Measurements from ENCODE around the gene CALY. TPM values are rescaled to one million over a fixed set of nuclear protein-coding genes. Genes with fewer than 3 reads are reported as not detected.

Gene CALY
- total and polyA plus RNA-seq, 8 donors, result 0.75 to 17.8 (median 3.2) TPM

DNA sequence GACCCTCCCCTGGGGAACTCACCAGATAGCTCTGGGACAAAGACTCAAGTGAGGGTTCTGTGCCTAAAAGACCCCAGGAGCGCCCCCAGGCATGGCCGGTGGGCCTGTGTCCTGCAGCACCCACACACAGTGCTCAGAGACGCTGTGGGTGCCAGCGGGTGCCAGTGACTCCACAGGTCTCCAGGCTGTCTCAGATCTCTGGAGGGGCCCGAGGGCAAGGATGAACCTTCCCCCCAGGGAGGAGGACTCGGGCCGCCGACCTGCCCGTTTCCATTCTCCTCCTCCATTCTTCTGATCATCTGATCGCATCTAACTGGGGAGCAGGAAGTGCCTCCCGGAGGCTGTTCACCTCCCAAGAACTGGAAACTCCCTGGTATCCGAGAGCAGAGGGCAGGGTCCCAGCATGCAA is 61.0 kb downstream of the CALY start:
- 68 to 70% methylated on average over 11 to 12 of the region's 12 CpGs for WGBS, 2 donors
- H3K4me1 ChIP-seq, result peaks cover 13 to 20% (median 18%) of the 10 kb centered on the region in 3 donors
- no peaks in the 10 kb centered on the region for H3K27me3 ChIP-seq
- peak overlapping the region in 1 of 4 donors; percentile 39 for H3K4me3 ChIP-seq
- H3K27ac ChIP-seq, result no peak overlapping the region
- no peak for DNase-seq
- no peak for TF ChIP-seq CTCF (IDR thresholded peaks at IDR 0.05)
- ATAC-seq, result no peak
- FAIRE-seq, result no peak
- H3K36me3 ChIP-seq, result peaks cover 0 to 6% (median 0%) of the 10 kb centered on the region in 3 donors
- no peaks in the 10 kb centered on the region for H3K9me3 ChIP-seq
- intact Hi-C loops (cut with DNase I), result no loop called here

- H3K36me3 ChIP-seq, result peaks cover 0 to 6% (median 0%) of the 10 kb centered on the region in 3 donors
- no peak overlapping the region for H3K27ac ChIP-seq
- H3K4me1 ChIP-seq, result peaks cover 13 to 20% (median 18%) of the 10 kb centered on the region in 3 donors
- ATAC-seq (no peak), FAIRE-seq (no peak), DNase-seq (peak in 1 of 6 donors; percentile 77)
- peak overlapping the region in 1 of 4 donors; percentile 39 for H3K4me3 ChIP-seq
- intact Hi-C loops (cut with DNase I), result no loop called here
- no peaks in the 10 kb centered on the region for H3K9me3 ChIP-seq
- H3K27me3 ChIP-seq, result no peaks in the 10 kb centered on the region
- 70 to 77% methylated on average over 26 of the region's 26 CpGs for WGBS, 2 donors
- TF ChIP-seq CTCF (IDR thresholded peaks at IDR 0.05), result no peak
Measured at GRCh38 chr10:133274751-133275683, 61.7 kb downstream of the CALY start.

Small RNA genes lying within 50 kb of the gene (microRNA-seq; reads per million reads assigned to microRNA genes)
- 0.39 to 2.1 reads per million in 2 donors for gene MIR3944

Other genes starting within 250 kb of the CALY start
- gene ADGRA1, start 249.0 kb downstream of the CALY start, total RNA-seq, result under 1 TPM in 5 of 6 donors, not detected in 1; 0.03 to 0.12 (median 0.09) TPM
- gene ADGRA1, start 249.0 kb downstream of the CALY start, polyA plus RNA-seq, result under 1 TPM; 0.15 to 0.85 TPM
- gene KNDC1, start 176.7 kb downstream of the CALY start, total RNA-seq, result under 1 TPM; 0.14 to 0.89 (median 0.61) TPM
- 1 to 10 TPM; 1.8 to 3.1 TPM for gene KNDC1, start 176.7 kb downstream of the CALY start, polyA plus RNA-seq
- not detected for gene UTF1, start 106.7 kb downstream of the CALY start, total RNA-seq
- gene UTF1, start 106.7 kb downstream of the CALY start, polyA plus RNA-seq, result not detected
- under 1 TPM; 0.09 to 0.62 (median 0.34) TPM for gene VENTX, start 99.0 kb downstream of the CALY start, total RNA-seq
- 1 to 10 TPM in 1 of 2 donors, under 1 TPM in 1; 0.66 to 1.3 TPM for gene VENTX, start 99.0 kb downstream of the CALY start, polyA plus RNA-seq
- gene ADAM8, start 60.0 kb downstream of the CALY start, total RNA-seq, result 1 to 10 TPM; 2.0 to 9.8 (median 5.0) TPM
- gene ADAM8, start 60.0 kb downstream of the CALY start, polyA plus RNA-seq, result 1 to 10 TPM; 7.2 to 8.5 TPM
- gene TUBGCP2, start 28.0 kb downstream of the CALY start, total RNA-seq, result 10 to 100 TPM; 23.5 to 33.3 (median 28.9) TPM
- gene TUBGCP2, start 28.0 kb downstream of the CALY start, polyA plus RNA-seq, result 100 to 1,000 TPM in 1 of 2 donors, 10 to 100 TPM in 1; 97.5 to 161 TPM
- 10 to 100 TPM; 13.3 to 18.7 (median 16.3) TPM for gene ZNF511, start 28.0 kb downstream of the CALY start, total RNA-seq
- 10 to 100 TPM; 28.1 to 40.3 TPM for gene ZNF511, start 28.0 kb downstream of the CALY start, polyA plus RNA-seq
- not detected for gene PRAP1, start 10.5 kb upstream of the CALY start, total RNA-seq
- not detected for gene PRAP1, start 10.5 kb upstream of the CALY start, polyA plus RNA-seq
- gene FUOM, start 21.1 kb upstream of the CALY start, total RNA-seq, result 10 to 100 TPM in 2 of 6 donors, 1 to 10 TPM in 4; 6.3 to 19.2 (median 6.7) TPM
- 10 to 100 TPM; 18.0 to 18.6 TPM for gene FUOM, start 21.1 kb upstream of the CALY start, polyA plus RNA-seq
- gene ECHS1, start 36.5 kb upstream of the CALY start, total RNA-seq, result 10 to 100 TPM; 32.4 to 47.2 (median 36.1) TPM
- 10 to 100 TPM; 43.0 to 69.2 TPM for gene ECHS1, start 36.5 kb upstream of the CALY start, polyA plus RNA-seq
- 1 to 10 TPM; 2.8 to 4.9 (median 3.4) TPM for gene PAOX, start 42.4 kb upstream of the CALY start, total RNA-seq
- gene PAOX, start 42.4 kb upstream of the CALY start, polyA plus RNA-seq, result 1 to 10 TPM; 6.4 to 9.9 TPM
- gene MTG1, start 57.3 kb upstream of the CALY start, total RNA-seq, result 10 to 100 TPM; 17.2 to 28.9 (median 21.3) TPM
- 10 to 100 TPM; 62.2 to 62.9 TPM for gene MTG1, start 57.3 kb upstream of the CALY start, polyA plus RNA-seq
- under 1 TPM in 3 of 6 donors, not detected in 3; 0.03 to 0.09 (median 0.06) TPM for gene SPRN, start 87.7 kb upstream of the CALY start, total RNA-seq
- gene SPRN, start 87.7 kb upstream of the CALY start, polyA plus RNA-seq, result under 1 TPM; 0.82 to 0.87 TPM
- 1 to 10 TPM in 5 of 6 donors, under 1 TPM in 1; 0.95 to 3.9 (median 2.6) TPM for gene SCART1, start 117.0 kb upstream of the CALY start, total RNA-seq
- 1 to 10 TPM; 1.2 to 3.9 TPM for gene SCART1, start 117.0 kb upstream of the CALY start, polyA plus RNA-seq
- gene CYP2E1, start 190.5 kb upstream of the CALY start, total RNA-seq, result 10 to 100 TPM in 1 of 6 donors, 1 to 10 TPM in 5; 4.6 to 10.1 (median 7.0) TPM
- gene CYP2E1, start 190.5 kb upstream of the CALY start, polyA plus RNA-seq, result 1 to 10 TPM; 7.5 to 9.9 TPM
- 1 to 10 TPM in 2 of 6 donors, under 1 TPM in 4; 0.69 to 1.7 (median 0.98) TPM for gene SYCE1, start 228.7 kb upstream of the CALY start, total RNA-seq
- gene SYCE1, start 228.7 kb upstream of the CALY start, polyA plus RNA-seq, result 1 to 10 TPM; 5.3 to 8.3 TPM

Measured in pancreas (tissue), 10 donors.